Measurements from ENCODE around the gene EFEMP2.

EFEMP2 gene

DNA sequence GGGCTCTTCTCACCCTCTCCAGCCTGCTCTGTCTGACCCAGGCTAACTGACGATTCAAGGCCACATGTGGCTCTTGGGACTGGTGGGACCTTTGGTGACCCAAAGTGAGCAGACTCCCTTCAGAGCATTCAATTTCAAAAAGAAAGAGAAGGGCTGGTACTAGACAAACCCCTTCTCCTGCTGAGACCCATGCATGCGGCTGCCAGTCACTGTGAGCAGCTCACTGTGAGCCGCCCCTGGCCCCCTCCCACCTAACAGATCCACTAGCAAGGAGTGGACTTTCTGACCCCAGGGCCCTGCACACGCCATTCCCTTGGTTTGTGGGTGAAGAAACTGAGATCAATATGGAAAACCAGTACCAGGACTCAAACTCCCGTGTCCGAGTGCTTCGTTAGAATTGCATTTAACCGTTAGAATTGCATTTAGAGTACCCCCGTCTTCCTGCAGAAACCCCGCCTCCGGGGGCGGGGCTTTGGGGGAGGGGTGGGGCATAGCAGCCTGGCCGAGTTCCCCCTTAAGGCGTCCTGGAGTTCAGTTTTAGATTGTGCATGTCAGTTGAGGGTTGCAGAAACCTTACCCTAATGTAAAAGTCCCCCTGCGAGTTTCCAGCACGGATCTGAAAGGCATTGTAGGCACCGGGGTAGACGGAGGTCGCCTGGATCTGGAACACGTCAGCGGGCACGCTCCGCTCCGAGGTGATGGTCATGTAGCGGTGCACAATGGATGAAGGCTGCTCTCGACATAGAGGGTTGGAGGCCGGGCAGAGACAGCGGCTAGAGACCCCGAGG is 5.1 kb downstream of the EFEMP2 start:
- Mint-ChIP-seq H3K27ac (peak overlapping the region; percentile 71), H3K36me3 (ENCODE audit: low read depth) (peaks cover 29% of the 10 kb centered on the region), H3K27me3 (no peaks in the 10 kb centered on the region), H3K4me3 (no peak overlapping the region), H3K4me1 (ENCODE audit: low read depth) (peaks cover 16% of the 10 kb centered on the region), H3K9me3 (no peaks in the 10 kb centered on the region)

DNA sequence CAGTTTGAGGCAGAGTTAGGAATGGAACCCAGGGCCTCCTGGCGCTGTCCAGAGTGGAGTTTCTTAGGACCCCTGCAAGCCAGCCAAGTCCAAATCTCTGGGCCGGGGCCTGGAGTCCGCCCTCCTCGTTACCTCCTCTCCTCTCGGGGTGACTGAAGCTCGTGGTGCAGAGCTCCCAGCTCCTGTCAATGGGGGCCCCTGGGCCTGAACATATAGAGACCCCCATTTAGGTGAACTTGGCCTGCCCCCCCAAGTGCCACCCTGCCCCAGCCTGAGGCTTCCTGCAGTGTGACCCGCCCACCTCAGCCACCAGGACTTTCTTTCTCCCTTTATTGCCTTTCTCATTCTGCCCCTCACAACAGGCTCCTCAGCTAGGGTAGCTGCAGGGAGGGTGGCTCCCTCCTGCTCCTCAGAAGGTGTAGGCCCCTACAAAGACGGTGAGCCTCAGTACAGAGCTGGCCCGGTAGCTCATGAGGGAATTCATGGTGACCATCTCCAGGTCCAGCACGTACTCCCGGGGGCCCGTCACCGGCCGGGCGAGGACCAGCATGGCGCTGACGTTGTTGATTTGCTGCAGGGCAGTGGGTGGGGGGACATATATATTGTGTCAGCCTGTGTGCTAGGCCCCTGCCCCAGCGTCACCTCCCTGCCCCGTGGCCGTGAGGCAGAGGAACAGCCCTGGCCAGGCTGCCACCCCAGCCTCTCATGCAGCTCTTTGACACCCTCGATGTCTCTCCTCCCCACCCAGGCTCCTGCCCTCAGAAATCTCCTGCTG is 5.9 kb downstream of the EFEMP2 start:
- Mint-ChIP-seq H3K9me3 (no peaks in the 10 kb centered on the region), H3K27ac (peak overlapping the region; percentile 71), H3K36me3 (ENCODE audit: low read depth) (peaks cover 32% of the 10 kb centered on the region), H3K27me3 (no peaks in the 10 kb centered on the region), H3K4me3 (no peak overlapping the region), H3K4me1 (ENCODE audit: low read depth) (peaks cover 18% of the 10 kb centered on the region)

DNA sequence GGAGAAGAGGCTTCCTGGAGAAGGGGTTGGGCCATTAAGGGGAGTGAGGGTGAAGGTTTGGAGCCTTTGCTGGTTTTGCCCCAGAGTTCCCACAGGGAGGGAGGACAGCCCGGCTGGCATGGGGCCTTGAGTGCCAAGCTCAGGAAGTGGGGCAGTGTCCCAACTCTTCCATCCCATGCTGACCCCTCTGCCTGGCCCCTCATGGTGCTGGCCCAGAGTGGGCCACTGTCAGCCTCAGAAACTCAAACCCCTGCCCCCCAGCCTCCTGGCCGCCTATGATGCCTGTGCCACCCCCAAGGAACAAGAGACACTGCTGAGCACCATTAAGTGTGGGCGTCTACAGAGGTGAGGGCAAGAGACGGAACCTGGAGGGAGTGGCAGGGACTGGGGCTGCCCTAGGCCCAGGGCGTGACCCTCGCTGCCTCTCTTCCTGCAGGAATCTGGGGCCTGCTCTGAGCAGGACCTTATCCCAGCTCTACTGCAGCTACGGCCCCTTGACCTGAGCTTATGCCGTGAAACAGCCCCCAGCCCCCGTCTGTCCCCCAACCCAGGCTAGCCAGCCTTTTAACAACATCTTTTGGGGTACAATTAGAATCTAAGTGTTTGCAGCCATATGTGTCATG is 6.9 kb downstream of the EFEMP2 start:
- no peaks in the 10 kb centered on the region for H3K9me3 Mint-ChIP-seq
- H3K4me3 Mint-ChIP-seq: no peak overlapping the region
- H3K4me1 Mint-ChIP-seq (ENCODE audit: low read depth): peaks cover 17% of the 10 kb centered on the region
- no peaks in the 10 kb centered on the region for H3K27me3 Mint-ChIP-seq
- peaks cover 41% of the 10 kb centered on the region for H3K36me3 Mint-ChIP-seq (ENCODE audit: low read depth)
- H3K27ac Mint-ChIP-seq: no peak overlapping the region

DNA sequence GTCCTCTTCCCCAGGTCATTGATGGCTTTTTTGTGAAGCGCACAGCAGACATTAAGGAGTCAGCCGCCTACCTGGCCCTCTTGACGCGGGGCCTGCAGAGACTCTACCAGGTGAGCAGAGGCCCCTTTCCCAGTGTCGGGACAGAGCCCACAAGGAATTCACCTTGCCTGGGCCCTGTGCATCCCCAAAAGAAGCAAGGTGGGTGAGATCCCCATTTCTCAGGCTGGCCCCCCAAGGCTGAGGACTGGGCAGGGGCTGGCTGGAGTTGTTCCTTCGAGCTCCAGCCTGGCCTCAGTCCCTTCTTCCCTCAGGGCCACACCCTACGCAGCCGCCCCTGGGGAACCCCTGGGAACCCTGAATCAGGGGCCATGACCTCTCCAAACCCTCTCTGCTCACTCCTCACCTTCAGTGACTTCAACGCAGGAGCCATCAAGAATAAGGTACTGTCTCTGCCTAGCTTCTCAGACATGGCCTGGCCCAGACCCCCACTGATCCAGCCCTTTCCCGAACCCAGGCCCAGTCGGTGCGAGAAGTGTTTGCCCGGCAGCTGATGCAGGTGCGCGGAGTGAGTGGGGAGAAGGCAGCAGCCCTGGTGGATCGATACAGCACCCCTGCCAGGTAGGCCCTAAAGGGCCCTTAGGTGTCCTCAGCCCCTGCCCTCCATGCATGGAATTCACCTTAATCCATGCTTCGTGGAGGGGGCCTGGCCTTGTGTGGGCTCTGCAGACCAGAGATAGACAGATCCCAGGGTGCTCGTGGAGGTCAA is 7.7 kb downstream of the EFEMP2 start:
- H3K36me3 Mint-ChIP-seq (ENCODE audit: low read depth): peaks cover 41% of the 10 kb centered on the region
- no peaks in the 10 kb centered on the region for H3K27me3 Mint-ChIP-seq
- no peaks in the 10 kb centered on the region for H3K9me3 Mint-ChIP-seq
- H3K27ac Mint-ChIP-seq: no peak overlapping the region
- H3K4me1 Mint-ChIP-seq (ENCODE audit: low read depth): peaks cover 18% of the 10 kb centered on the region
- H3K4me3 Mint-ChIP-seq: no peak overlapping the region

DNA sequence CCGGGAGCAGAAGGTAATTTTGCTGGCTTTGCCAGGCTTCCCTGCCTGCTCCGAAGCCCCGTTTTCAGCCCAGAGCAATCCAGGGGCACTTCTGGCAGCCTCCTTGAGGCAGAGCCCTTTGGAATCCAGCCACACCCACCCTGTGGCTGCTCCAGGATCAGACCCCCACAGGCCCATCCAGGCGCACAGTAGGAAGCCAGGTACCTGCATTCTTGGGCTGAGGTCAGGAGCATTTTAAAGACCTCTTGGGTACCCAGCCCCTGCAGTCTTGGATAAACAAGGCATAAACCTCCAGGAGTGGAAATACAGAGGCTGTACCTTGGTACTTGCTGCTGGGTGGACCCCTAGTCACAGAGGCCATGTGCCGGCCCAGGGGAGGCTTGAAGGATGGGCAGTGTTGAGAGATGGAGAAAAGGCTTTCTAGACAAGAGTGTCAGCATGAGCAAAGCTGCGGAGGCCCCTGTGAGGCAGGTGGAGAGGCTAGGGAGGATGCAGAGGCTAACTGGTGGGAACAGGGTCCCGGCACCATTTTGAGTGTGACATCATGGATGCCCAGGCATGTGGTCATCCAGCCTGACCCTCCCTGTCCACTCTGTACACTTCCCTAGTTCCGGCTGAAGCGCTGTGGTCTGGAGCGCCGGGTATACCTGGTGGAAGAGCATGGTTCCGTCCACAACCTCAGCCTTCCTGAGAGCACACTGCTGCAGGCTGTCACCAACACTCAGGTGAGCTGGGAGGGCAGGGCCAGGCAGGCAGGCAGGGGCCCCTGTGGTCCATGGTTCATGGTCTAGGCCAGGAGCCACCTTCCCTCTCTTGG is 8.5 kb downstream of the EFEMP2 start:
- Mint-ChIP-seq H3K27me3 (no peaks in the 10 kb centered on the region), H3K4me3 (no peak overlapping the region), H3K4me1 (ENCODE audit: low read depth) (peaks cover 19% of the 10 kb centered on the region), H3K9me3 (no peaks in the 10 kb centered on the region), H3K36me3 (ENCODE audit: low read depth) (peaks cover 41% of the 10 kb centered on the region), H3K27ac (no peak overlapping the region)

DNA sequence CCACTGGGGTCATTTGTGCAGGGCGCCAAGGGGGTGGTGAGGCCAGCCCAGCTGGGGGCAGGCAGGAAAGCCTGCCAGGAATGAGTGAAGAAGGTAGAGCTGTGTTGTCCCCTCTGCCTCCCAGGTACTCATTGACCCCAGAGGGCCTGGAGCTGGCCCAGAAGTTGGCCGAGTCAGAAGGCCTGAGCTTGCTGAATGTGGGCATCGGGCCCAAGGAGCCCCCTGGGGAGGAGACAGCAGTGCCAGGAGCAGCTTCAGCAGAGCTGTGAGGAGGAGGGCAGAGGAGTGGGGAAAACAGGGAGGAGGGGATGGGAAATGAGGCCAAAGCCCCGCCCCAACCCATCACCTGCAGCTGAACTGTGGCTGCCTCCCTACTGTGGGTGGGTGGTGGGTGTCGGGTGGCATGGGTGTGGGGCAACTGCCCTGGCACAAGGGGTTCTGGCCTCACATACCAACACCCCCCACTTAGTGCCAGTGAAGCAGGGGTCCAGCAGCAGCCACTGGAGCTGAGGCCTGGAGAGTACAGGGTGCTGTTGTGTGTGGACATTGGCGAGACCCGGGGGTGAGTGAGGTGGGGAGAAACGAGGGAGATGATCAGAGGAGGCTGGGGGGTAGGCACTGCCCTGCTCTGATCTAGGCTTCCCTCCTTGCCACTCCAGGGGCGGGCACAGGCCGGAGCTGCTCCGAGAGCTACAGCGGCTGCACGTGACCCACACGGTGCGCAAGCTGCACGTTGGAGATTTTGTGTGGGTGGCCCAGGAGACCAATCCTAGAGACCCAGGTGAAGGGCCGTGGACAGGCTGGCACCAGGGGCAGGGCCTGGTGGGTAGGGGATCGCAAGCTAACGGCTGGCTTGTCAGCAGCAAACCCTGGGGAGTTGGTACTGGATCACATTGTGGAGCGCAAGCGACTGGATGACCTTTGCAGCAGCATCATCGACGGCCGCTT is 9.4 kb downstream of the EFEMP2 start:
- no peaks in the 10 kb centered on the region for H3K9me3 Mint-ChIP-seq
- peak overlapping the region; percentile 68 for H3K27ac Mint-ChIP-seq
- no peaks in the 10 kb centered on the region for H3K27me3 Mint-ChIP-seq
- peaks cover 26% of the 10 kb centered on the region for H3K4me1 Mint-ChIP-seq (ENCODE audit: low read depth)
- H3K36me3 Mint-ChIP-seq (ENCODE audit: low read depth): peaks cover 41% of the 10 kb centered on the region
- peak overlapping the region; percentile 6 for H3K4me3 Mint-ChIP-seq

DNA sequence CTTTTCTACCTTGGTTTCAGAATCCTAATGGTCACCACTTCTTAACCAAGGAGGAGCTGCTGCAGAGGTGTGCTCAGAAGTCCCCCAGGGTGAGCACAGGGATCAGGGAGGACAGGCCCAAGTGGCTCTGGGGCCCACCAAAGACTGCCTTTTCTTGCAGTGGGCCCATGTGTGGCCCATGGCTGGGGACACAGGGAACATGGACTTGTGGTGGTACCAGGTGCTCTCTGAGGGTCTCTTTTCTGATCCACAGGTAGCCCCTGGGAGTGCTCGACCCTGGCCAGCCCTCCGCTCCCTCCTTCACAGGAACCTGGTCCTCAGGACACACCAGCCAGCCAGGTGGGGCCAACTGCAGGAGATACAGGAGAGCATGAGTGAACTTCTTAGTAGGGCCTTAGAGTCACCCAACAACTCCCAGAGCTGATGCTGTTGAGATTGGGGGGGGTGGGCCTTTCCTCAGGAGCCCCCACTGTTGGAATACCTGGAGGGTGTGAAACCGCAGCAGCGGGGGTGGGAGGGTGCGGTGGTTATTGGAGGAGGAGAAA is 10.3 kb downstream of the EFEMP2 start:
- H3K9me3 Mint-ChIP-seq: no peaks in the 10 kb centered on the region
- H3K4me3 Mint-ChIP-seq: no peak overlapping the region
- peak overlapping the region; percentile 68 for H3K27ac Mint-ChIP-seq
- no peaks in the 10 kb centered on the region for H3K27me3 Mint-ChIP-seq
- peaks cover 36% of the 10 kb centered on the region for H3K36me3 Mint-ChIP-seq (ENCODE audit: low read depth)
- H3K4me1 Mint-ChIP-seq (ENCODE audit: low read depth): peaks cover 26% of the 10 kb centered on the region

DNA sequence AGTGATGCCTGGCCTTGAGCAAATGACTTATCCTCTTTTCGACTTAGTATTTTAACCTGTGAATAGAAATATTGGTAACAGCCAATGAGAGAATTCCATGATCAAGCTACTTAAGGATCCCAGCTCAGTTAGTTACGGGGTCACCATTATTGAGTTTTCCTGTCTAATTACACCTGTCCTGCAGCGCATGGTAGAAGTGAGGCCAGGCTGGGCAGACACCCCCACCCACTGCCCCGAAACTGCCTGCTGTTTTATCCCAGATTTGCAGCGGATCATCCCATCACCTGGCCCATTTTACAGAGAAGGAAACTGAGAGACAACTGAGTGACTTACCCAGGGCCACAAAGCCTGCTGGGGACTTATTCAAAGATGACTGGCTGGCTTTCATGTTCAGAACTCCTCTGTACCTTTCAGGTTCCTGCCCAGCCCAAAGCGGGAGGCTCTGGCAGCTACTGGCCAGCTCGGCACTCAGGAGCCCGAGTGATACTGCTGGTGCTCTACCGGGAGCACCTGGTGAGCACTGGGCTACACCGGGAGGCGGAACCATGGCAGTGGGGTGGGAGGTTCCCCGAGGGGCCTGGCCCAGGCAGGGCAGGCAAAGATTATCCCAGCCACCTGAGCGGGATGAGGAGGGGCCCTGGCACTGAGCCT is 10.9 kb downstream of the EFEMP2 start:
- Mint-ChIP-seq H3K4me1 (ENCODE audit: low read depth) (peaks cover 29% of the 10 kb centered on the region), H3K36me3 (ENCODE audit: low read depth) (peaks cover 35% of the 10 kb centered on the region), H3K4me3 (peak overlapping the region; percentile 95), H3K9me3 (no peaks in the 10 kb centered on the region), H3K27ac (peak overlapping the region; percentile 88), H3K27me3 (no peaks in the 10 kb centered on the region)

DNA sequence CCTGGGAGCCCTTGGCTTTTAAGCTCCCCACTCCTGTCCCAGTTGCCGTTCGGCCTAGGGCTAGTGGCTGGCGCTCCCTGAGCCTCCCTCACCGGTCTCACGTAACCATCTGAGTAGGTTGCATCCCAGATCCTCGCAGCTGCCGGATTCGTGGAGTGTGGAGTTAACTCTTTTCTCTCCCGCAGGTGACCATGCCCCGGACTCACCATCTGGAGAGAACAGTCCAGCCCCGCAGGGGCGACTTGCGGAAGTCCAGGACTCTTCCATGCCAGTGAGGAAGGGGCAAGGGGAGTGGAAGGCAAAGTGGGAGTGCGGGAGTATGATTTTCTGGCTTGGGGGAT is 11.5 kb downstream of the EFEMP2 start:
- Mint-ChIP-seq H3K4me3 (peak overlapping the region; percentile 95), H3K27ac (peak overlapping the region; percentile 88), H3K27me3 (no peaks in the 10 kb centered on the region), H3K9me3 (no peaks in the 10 kb centered on the region), H3K4me1 (ENCODE audit: low read depth) (peaks cover 35% of the 10 kb centered on the region), H3K36me3 (ENCODE audit: low read depth) (peaks cover 41% of the 10 kb centered on the region)

DNA sequence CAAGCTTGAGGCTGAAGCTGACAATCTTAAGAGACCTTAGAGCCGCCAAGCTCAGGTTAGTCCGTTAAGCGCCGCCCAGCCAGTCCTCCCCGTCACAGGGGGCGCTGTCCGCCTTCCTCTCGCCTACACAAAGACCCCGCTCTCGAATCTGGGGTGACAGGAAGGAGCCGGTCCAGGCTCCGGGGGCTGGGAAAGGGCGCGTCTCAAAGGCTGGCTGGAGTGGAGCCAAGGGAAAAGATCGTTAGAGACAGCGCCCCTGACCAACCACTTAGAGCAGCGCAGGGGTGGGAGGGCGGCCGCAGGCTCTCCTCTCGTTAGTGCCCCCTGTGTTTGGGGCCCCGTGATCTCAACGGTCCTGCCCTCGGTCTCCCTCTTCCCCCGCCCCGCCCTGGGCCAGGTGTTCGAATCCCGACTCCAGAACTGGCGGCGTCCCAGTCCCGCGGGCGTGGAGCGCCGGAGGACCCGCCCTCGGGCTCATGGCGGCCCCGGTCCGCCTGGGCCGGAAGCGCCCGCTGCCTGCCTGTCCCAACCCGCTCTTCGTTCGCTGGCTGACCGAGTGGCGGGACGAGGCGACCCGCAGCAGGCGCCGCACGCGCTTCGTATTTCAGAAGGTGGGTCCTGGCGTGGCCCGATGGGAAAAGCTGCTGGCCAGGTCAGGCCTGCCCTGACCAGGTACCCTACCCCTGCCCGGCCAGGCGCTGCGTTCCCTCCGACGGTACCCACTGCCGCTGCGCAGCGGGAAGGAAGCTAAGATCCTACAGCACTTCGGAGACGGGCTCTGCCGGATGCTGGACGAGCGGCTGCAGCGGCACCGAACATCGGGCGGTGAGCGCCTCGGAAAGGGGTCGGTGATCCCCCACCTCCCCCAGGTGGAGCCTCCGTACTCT is 12.1 kb downstream of the EFEMP2 start, which contains the start of gene MUS81:
Gene MUS81 (plus strand): TSS at position 156 of the 887 bp plus-strand sequence. CDS start 321 bp downstream, at position 477.
- peaks cover 41% of the 10 kb centered on the region for H3K4me1 Mint-ChIP-seq (ENCODE audit: low read depth)
- H3K27ac Mint-ChIP-seq: peak within 1 kb of the TSS; percentile 96
- peak within 1 kb of the TSS; percentile 95 for H3K4me3 Mint-ChIP-seq
- peaks cover 47% of the 10 kb centered on the region for H3K36me3 Mint-ChIP-seq (ENCODE audit: low read depth)
- H3K27me3 Mint-ChIP-seq: no peaks in the 10 kb centered on the region
- no peaks in the 10 kb centered on the region for H3K9me3 Mint-ChIP-seq

DNA sequence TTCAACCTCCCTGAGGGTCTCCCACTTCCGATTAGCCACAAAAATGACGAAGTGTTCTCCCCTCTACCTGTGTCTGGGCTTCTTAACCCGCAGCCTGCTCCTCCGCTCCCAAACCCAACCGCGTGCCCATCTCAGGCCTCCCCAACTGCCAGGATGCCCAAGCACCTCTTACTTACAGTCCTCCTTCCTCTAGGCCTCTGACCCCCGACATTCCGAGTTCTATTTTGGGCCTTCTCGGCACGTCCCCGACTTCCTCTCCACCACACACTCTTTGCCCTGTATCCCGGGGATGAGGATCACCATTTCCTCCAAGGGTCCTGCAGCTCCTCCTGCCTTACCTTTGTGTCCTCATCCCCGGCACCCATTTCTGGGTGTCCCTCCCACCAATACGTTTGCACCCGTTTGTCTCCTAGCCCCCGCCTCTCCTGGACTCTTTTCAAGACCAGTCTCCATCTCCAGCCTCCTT is 12.8 kb downstream of the EFEMP2 start:
- H3K27ac Mint-ChIP-seq: peak overlapping the region; percentile 96
- H3K4me3 Mint-ChIP-seq: peak overlapping the region; percentile 95
- H3K36me3 Mint-ChIP-seq (ENCODE audit: low read depth): peaks cover 48% of the 10 kb centered on the region
- peaks cover 47% of the 10 kb centered on the region for H3K4me1 Mint-ChIP-seq (ENCODE audit: low read depth)
- H3K9me3 Mint-ChIP-seq: no peaks in the 10 kb centered on the region
- no peaks in the 10 kb centered on the region for H3K27me3 Mint-ChIP-seq
